Right lobe of liver (tissue), 6 donors: ENCODE data around the gene CTSE. TPM values are rescaled to one million over a fixed set of nuclear protein-coding genes. Genes with fewer than 3 reads are reported as not detected.

Source experiments
- ATAC-seq, 4 donors: fragments of 200-7000 bp; cut with Tn5 transposase; one replicate each; pipeline ENCODE4 v1.9.1; 2020; ENCODE audit warnings: mild to moderate bottlenecking in 4 of 4, moderate library complexity in 4 of 4
- DNase-seq, 3 donors: peaks; one replicate each; pipeline ENCODE4 v3.0.0-alpha.2; 2020
- H3K27ac ChIP-seq, 3 donors: fragments of 200-600 bp; one replicate each; pipeline ENCODE4 v1.8.0; 2022
- H3K27me3 ChIP-seq, 2 donors: fragments of 200-600 bp; one replicate each; pipeline ENCODE4 v1.8.0; 2022
- H3K36me3 ChIP-seq, 4 donors: fragments of 200-600 bp; sonication (generic) in 1 of 4; one replicate each; pipeline versions ENCODE4 v1.5.1 to v1.8.0; 2017 to 2022; ENCODE audit warnings: control low read depth in 1 of 4
- H3K4me1 ChIP-seq, 4 donors: fragments of 200-600 bp; sonication (generic) in 1 of 4; one replicate each; pipeline versions ENCODE4 v1.5.1 to v1.8.0; 2017 to 2022; ENCODE audit warnings: control low read depth in 1 of 4
- H3K4me3 ChIP-seq, 3 donors: fragments of 200-600 bp; one replicate each; pipeline ENCODE4 v1.8.0; 2022
- H3K9me3 ChIP-seq, 4 donors: fragments of 200-600 bp; sonication (generic) in 1 of 4; one replicate each; pipeline versions ENCODE4 v1.5.1 to v1.8.0; 2017 to 2022; ENCODE audit warnings: control low read depth in 1 of 4
- POLR2A ChIP-seq: fragments of 450-650 bp; IDR thresholded peaks from one replicate; pipeline ENCODE4 v1.6.1; 2017; ENCODE audit warnings: antibody characterized with exemption, mild to moderate bottlenecking
- WGBS: methylation state at CpG from one replicate; pipeline ENCODE4 v1.1.6; 2018; ENCODE audit warnings: low coverage, low lambda C conversion rate; ENCODE audit not compliant: insufficient coverage; ENCODE audit errors: missing lambda C conversion rate; 5-methylcytosine and 5-hydroxymethylcytosine counted together
- intact Hi-C, 2 donors: fragments of 100-400 bp; cut with DNase I; formaldehyde crosslinking; loops; one replicate each; pipeline versions ENCODE4 v1.11.2 to v1.14.1; 2022
- total RNA-seq, 6 experiments: library from RNA; depleted of rRNA in 2 of 6; stranded (reverse); fragments of >200 nt in 2 of 6; fragmentation: NEBNext Ultra II Directional in 3 of 6; extraction: Animal tissue kit (Norgen Biotek cat#: 25700) in 3 of 6; gene quantifications; one replicate each; pipeline versions ENCODE4 v1.1.0 to v1.2.4, GENCODE V29; 2016 to 2023
- TF ChIP-seq, protein P1 (sequence below), 4 donors: fragments of 200-600 bp in 3 of 4; fragments of 450-650 bp in 1 of 4; IDR thresholded peaks; one replicate each; pipeline versions ENCODE4 v1.5.1 to v1.8.0; 2016 to 2022; ENCODE audit warnings: antibody characterized with exemption in 4 of 4, mild to moderate bottlenecking in 2 of 4
- donor health status: DM: no; HTN: yes; CAD: no.
- donor health status: DM: no; HTN: no; CAD: no.
- donor health status: DM: no; HTN: no; CAD: no.
- donor health status: DM: no; HTN: yes; CAD: no.
- donor health status: DM: no; HTN: yes; CAD: no.

Gene CTSE
- total RNA-seq, 6 experiments from 2014 or later, result 0.11 to 0.22 TPM; not detected in 4

DNA sequence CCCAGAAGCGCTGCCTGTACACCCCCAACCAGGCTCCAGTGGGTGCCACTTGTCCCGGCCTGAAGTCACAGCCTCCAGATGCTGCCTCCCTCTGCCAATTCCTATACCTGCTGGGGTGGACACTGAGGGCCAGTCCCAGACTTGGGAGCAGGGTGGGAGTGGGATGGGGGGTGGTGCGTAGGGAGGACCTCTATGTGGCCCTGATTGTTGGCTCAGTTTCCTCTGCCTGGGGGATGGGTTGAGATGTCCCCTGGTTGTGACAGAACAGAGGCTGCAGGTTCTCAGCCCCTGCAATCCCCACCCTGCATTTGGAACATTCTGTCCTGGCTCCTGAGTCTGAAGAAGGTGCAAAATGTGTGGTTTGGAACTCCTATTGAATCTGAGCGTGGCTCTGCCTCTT lies 47.7 kb downstream of the CTSE start:
- no CpG with 5 or more reads among the region's 4 CpGs for WGBS
- TF ChIP-seq, protein P1, sequence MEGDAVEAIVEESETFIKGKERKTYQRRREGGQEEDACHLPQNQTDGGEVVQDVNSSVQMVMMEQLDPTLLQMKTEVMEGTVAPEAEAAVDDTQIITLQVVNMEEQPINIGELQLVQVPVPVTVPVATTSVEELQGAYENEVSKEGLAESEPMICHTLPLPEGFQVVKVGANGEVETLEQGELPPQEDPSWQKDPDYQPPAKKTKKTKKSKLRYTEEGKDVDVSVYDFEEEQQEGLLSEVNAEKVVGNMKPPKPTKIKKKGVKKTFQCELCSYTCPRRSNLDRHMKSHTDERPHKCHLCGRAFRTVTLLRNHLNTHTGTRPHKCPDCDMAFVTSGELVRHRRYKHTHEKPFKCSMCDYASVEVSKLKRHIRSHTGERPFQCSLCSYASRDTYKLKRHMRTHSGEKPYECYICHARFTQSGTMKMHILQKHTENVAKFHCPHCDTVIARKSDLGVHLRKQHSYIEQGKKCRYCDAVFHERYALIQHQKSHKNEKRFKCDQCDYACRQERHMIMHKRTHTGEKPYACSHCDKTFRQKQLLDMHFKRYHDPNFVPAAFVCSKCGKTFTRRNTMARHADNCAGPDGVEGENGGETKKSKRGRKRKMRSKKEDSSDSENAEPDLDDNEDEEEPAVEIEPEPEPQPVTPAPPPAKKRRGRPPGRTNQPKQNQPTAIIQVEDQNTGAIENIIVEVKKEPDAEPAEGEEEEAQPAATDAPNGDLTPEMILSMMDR (IDR thresholded peaks at IDR 0.05), result no peak
- Histone ChIP-seq H3K4me1 (no peaks in the 10 kb centered on the region), H3K4me3 (no peak overlapping the region), H3K36me3 (no peaks in the 10 kb centered on the region), H3K27me3 (no peaks in the 10 kb centered on the region), H3K9me3 (no peaks in the 10 kb centered on the region), H3K27ac (no peak overlapping the region)
- intact Hi-C loops, result loop anchor here (5.0 kb wide), 2 partner anchors 49 to 179 kb away; no protein-coding TSS in a partner anchor
- no peak for DNase-seq
- no peak for ATAC-seq

DNA sequence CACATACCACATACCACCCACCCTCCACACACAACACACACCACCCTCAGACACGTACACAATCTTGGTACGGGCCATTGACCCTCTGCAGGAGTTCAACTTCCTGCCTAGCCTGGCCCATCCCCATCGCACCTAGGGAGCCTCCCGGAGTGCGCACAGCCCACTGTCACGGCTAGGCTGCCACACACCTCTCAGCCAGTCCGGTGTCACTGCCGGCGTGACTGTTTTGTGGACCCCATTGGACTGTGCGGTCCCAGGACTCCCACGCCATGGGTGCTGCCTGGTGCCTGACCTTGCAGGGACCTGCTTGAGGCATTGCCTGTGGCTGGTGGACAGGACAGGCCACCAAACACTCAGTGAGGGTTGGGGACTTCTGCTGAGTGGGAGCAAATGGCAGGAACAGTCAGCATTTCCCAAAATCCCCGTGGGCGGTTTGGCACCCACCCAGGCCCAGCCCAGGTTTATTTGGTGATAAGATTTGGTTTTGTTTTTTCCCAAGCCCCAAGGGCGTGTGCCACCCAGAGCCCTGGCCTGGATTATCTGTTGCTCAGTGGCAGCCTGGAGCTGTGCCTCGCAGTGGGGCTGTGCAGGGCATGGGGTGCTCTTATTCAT lies 48.2 kb downstream of the CTSE start:
- no peak for TF ChIP-seq POLR2A
- TF ChIP-seq, protein P1 (IDR thresholded peaks at IDR 0.05), result no peak
- H3K27ac ChIP-seq, result no peak overlapping the region
- ATAC-seq, result no peak
- no peaks in the 10 kb centered on the region for H3K36me3 ChIP-seq
- H3K9me3 ChIP-seq, result no peaks in the 10 kb centered on the region
- 80% methylated on average over 1 of the region's 15 CpGs for WGBS
- H3K4me3 ChIP-seq, result no peak overlapping the region
- no peaks in the 10 kb centered on the region for H3K27me3 ChIP-seq
- H3K4me1 ChIP-seq, result no peaks in the 10 kb centered on the region
- intact Hi-C loops, result loop anchor here (5.0 kb wide), 2 partner anchors 48 to 178 kb away; no protein-coding TSS in a partner anchor
- no peak for DNase-seq

DNA sequence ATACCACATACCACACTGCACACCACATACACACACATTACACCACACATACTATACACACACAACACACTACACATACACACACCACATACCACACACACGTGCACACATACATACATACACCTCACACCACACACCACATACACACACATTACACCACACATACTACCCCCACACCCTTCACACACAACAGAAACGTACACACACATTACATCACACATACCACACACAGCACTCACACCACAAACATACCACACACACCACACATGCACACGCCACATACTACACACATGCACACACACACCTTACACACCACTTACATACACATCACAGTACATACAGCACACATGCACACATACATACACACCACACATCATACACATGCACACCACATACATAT lies 49.0 kb downstream of the CTSE start:
- H3K27me3 ChIP-seq, result no peaks in the 10 kb centered on the region
- no peak overlapping the region for H3K27ac ChIP-seq
- 56% methylated on average over 3 of the region's 3 CpGs for WGBS
- H3K4me1 ChIP-seq, result no peaks in the 10 kb centered on the region
- intact Hi-C loops, result loop anchor here (5.0 kb wide), 2 partner anchors 47 to 177 kb away; no protein-coding TSS in a partner anchor
- DNase-seq (no peak), ATAC-seq (no peak)
- H3K9me3 ChIP-seq, result no peaks in the 10 kb centered on the region
- no peak overlapping the region for H3K4me3 ChIP-seq
- TF ChIP-seq, protein P1 (IDR thresholded peaks at IDR 0.05), result no peak
- no peak for TF ChIP-seq POLR2A
- no peaks in the 10 kb centered on the region for H3K36me3 ChIP-seq

DNA sequence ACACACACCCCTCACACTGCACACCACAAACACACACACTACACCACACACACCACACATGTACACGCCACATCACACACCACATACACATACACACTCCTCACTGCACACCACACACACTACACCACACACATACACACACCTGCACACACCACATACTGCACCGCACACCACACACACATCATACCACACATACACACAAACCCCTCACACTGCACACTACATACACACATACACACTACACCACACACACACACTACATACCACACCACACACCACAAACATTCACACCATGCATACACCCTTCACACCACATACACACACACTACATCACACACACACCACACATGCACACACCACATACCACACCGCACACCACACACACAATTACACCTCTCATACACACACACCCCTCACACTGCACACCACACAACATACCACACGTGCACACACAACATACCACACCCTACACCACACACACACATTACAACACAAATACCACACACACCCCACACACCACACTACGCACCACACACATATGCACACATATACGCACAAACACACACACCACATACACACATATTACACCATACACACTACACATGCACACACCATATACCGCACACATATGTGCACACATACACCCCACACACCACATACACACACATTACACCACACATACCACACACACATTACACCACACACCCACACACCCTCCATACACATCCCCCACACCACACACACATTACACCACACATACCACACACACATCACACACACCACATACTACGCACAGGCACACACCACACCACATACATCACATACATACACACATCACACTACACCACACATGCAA lies 50.1 kb downstream of the CTSE start:
- Histone ChIP-seq H3K4me1 (no peaks in the 10 kb centered on the region), H3K4me3 (no peak overlapping the region), H3K27ac (no peak overlapping the region), H3K36me3 (no peaks in the 10 kb centered on the region), H3K27me3 (no peaks in the 10 kb centered on the region), H3K9me3 (no peaks in the 10 kb centered on the region)
- WGBS, result 90% methylated on average over 8 of the region's 8 CpGs
- ATAC-seq (no peak), DNase-seq (no peak)
- intact Hi-C loops, result no loop called here
- TF ChIP-seq POLR2A, result no peak
- TF ChIP-seq, protein P1 (IDR thresholded peaks at IDR 0.05), result no peak
